ENCODE data around the gene ABCA2. TPM values are rescaled to one million over a fixed set of nuclear protein-coding genes. Genes with fewer than 3 reads are reported as not detected.

The ABCA2 gene
- total RNA-seq, 1 experiment from 2014 or later, result 27.0 TPM

- no peaks in the 10 kb centered on the region for H3K27me3 ChIP-seq (ENCODE audit: control insufficient read depth, insufficient read depth, low read length)
- ChIA-PET POLR2A (no interaction called here), CTCF (interaction anchor here (0.7 kb wide), 1 partner anchor 44 kb away, joined by 4 read pairs; no protein-coding TSS in a partner anchor)
- DNase-seq (ENCODE audit: low read depth, low spot score) (no peak), ATAC-seq (no peak)
- in situ Hi-C loops (cut with HindIII; ENCODE audit: low pct_unique_long_range_greater_than_20kb, low sequenced_read_pairs), result no loop called here
- no peaks in the 10 kb centered on the region for H3K4me1 ChIP-seq (ENCODE audit: control insufficient read depth, insufficient read depth, low read length)
- no peak overlapping the region for H3K4me3 ChIP-seq (ENCODE audit: low read depth in 2 of 2, low read length in 2 of 2)
- H3K9me3 ChIP-seq (ENCODE audit: control insufficient read depth, insufficient read depth, low read depth, low read length), result no peaks in the 10 kb centered on the region
- BruUV-seq (replicated peaks), result no TSS peak
- intact Hi-C loops (cut with micrococcal nuclease; ENCODE audit: unreplicated experiment), result no loop called here
- no peak for TF ChIP-seq TCF7L2 (IDR thresholded peaks at IDR 0.05; ENCODE audit: low read depth, low read length)
- no peak for TF ChIP-seq SIN3A (IDR thresholded peaks at IDR 0.05; ENCODE audit: borderline replicate concordance, insufficient read depth, low read depth, low read length)
- no peak for TF ChIP-seq CTCF (IDR thresholded peaks at IDR 0.05)
- TF ChIP-seq, protein P1, sequence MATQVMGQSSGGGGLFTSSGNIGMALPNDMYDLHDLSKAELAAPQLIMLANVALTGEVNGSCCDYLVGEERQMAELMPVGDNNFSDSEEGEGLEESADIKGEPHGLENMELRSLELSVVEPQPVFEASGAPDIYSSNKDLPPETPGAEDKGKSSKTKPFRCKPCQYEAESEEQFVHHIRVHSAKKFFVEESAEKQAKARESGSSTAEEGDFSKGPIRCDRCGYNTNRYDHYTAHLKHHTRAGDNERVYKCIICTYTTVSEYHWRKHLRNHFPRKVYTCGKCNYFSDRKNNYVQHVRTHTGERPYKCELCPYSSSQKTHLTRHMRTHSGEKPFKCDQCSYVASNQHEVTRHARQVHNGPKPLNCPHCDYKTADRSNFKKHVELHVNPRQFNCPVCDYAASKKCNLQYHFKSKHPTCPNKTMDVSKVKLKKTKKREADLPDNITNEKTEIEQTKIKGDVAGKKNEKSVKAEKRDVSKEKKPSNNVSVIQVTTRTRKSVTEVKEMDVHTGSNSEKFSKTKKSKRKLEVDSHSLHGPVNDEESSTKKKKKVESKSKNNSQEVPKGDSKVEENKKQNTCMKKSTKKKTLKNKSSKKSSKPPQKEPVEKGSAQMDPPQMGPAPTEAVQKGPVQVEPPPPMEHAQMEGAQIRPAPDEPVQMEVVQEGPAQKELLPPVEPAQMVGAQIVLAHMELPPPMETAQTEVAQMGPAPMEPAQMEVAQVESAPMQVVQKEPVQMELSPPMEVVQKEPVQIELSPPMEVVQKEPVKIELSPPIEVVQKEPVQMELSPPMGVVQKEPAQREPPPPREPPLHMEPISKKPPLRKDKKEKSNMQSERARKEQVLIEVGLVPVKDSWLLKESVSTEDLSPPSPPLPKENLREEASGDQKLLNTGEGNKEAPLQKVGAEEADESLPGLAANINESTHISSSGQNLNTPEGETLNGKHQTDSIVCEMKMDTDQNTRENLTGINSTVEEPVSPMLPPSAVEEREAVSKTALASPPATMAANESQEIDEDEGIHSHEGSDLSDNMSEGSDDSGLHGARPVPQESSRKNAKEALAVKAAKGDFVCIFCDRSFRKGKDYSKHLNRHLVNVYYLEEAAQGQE (IDR thresholded peaks at IDR 0.05; ENCODE audit: insufficient read depth in 1 of 2, low read depth in 2 of 2, low read length in 1 of 2), result no peak
- no peak for TF ChIP-seq POLR2AphosphoS5 (IDR thresholded peaks at IDR 0.05; ENCODE audit: low read depth, low read length)
- H3K36me3 ChIP-seq (ENCODE audit: control insufficient read depth, insufficient read depth, low read length), result no peaks in the 10 kb centered on the region
- no peak overlapping the region for H3K27ac ChIP-seq (ENCODE audit: low read length)
Observed at GRCh38 chr9:137015976-137016375, 12.1 kb downstream of the ABCA2 start.

DNA sequence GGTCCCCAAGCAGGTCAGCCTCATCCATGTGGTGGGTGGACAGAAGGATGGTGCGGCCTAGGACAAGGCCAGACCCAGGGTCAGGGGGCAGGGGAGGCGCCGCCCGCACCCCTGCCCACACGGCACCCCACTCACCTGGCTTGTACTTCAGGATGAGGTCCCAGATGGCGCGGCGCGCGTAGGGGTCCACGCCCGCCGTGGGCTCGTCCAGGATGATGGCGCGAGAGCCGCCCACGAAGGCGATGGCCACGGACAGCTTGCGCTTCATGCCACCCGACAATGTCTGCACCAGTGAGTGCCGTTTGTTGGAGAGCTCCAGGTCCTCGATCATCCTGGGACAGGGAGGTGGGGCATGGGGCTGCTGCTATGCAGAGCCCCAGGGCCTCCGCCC lies 12.5 kb downstream of the ABCA2 start:
- no peaks in the 10 kb centered on the region for H3K27me3 ChIP-seq (ENCODE audit: control insufficient read depth, insufficient read depth, low read length)
- BruUV-seq (replicated peaks), result no TSS peak
- H3K4me3 ChIP-seq (ENCODE audit: low read depth in 2 of 2, low read length in 2 of 2), result no peak overlapping the region
- in situ Hi-C loops (cut with HindIII; ENCODE audit: low pct_unique_long_range_greater_than_20kb, low sequenced_read_pairs), result no loop called here
- no peak for DNase-seq (ENCODE audit: low read depth, low spot score)
- no peaks in the 10 kb centered on the region for H3K4me1 ChIP-seq (ENCODE audit: control insufficient read depth, insufficient read depth, low read length)
- intact Hi-C loops (cut with micrococcal nuclease; ENCODE audit: unreplicated experiment), result no loop called here
- no peaks in the 10 kb centered on the region for H3K9me3 ChIP-seq (ENCODE audit: control insufficient read depth, insufficient read depth, low read depth, low read length)
- ATAC-seq, result no peak
- CTCF ChIA-PET, result interaction anchor here (0.7 kb wide), 1 partner anchor 45 kb away, joined by 4 read pairs; no protein-coding TSS in a partner anchor
- H3K27ac ChIP-seq (ENCODE audit: low read length), result no peak overlapping the region
- TF ChIP-seq, protein P1 (IDR thresholded peaks at IDR 0.05; ENCODE audit: insufficient read depth in 1 of 2, low read depth in 2 of 2, low read length in 1 of 2), result no peak
- TF ChIP-seq SIN3A (IDR thresholded peaks at IDR 0.05; ENCODE audit: borderline replicate concordance, insufficient read depth, low read depth, low read length) (no peak), POLR2AphosphoS5 (IDR thresholded peaks at IDR 0.05; ENCODE audit: low read depth, low read length) (no peak), TCF7L2 (IDR thresholded peaks at IDR 0.05; ENCODE audit: low read depth, low read length) (no peak), CTCF (IDR thresholded peaks at IDR 0.05) (no peak)
- POLR2A ChIA-PET, result no interaction called here
- H3K36me3 ChIP-seq (ENCODE audit: control insufficient read depth, insufficient read depth, low read length), result no peaks in the 10 kb centered on the region
